B cell (primary cell): ENCODE measurements around the gene FBH1. TPM values are rescaled to one million over a fixed set of nuclear protein-coding genes. Genes with fewer than 3 reads are reported as not detected.

Experiments used
- ATAC-seq: fragments of 200-7000 bp; cut with Tn5 transposase; one replicate; pipeline ENCODE4 v1.10.0; 2021; ENCODE audit warnings: low read depth, mild to moderate bottlenecking, moderate number of reproducible peaks, moderate library complexity
- CTCF ChIA-PET: fragments of 350-600 bp; sonication (Branson Sonifier 250); formaldehyde crosslinking; loops from one replicate; lab custom pipeline; 2021; ENCODE audit warnings: antibody characterized with exemption, inconsistent platforms; lab: Charles Lee
- POLR2A ChIA-PET: fragments of 350-600 bp; sonication (Branson Sonifier 250); formaldehyde crosslinking; loops from one replicate; lab custom pipeline; 2021; ENCODE audit warnings: antibody characterized with exemption; lab: Charles Lee
- DNase-seq: peaks from one replicate; pipeline ENCODE4 v3.0.0; 2013
- H2AFZ ChIP-seq: 2 replicates; pipeline ENCODE4 v1.6.1; 2012; ENCODE audit warnings: mild to moderate bottlenecking, low read depth, low read length; ENCODE audit not compliant: insufficient read depth, poor library complexity, severe bottlenecking
- H3K27ac ChIP-seq, 2 donors: 1 replicate in 1 of 2; 2 replicates in 1 of 2; pipeline ENCODE4 v1.5.1; 2012 to 2013; ENCODE audit warnings: low read length in 2 of 2, mild to moderate bottlenecking in 2 of 2, moderate library complexity in 1 of 2
- H3K27me3 ChIP-seq, 4 experiments: fragments of 200-600 bp in 1 of 4; sonication (generic) in 1 of 4; replicated peaks in 1 of 4; 1 replicate in 2 of 4; 2 replicates in 2 of 4; pipeline versions ENCODE4 v1.6.1 to v1.7.0; 2013 to 2016; ENCODE audit warnings: low read length in 3 of 4, mild to moderate bottlenecking in 2 of 4, mixed read lengths in 1 of 4, moderate library complexity in 1 of 4; ENCODE audit not compliant: insufficient read depth in 4 of 4, control insufficient read depth in 3 of 4; ENCODE audit errors: control extremely low read depth in 1 of 4
- H3K36me3 ChIP-seq, 2 experiments: replicated peaks in 1 of 2; 1 replicate in 1 of 2; 2 replicates in 1 of 2; pipeline versions ENCODE4 v1.6.1 to v1.7.1; 2013; ENCODE audit warnings: low read length in 1 of 2; ENCODE audit not compliant: insufficient read depth in 2 of 2, control insufficient read depth in 1 of 2; ENCODE audit errors: control extremely low read depth in 1 of 2, extremely low read depth in 1 of 2
- H3K4me1 ChIP-seq, 2 donors: fragments of 200-600 bp in 1 of 2; sonication (generic) in 1 of 2; 1 replicate in 1 of 2; 2 replicates in 1 of 2; pipeline versions ENCODE4 v1.5.1 to v1.6.1; 2013 to 2017; ENCODE audit warnings: low read length in 2 of 2; ENCODE audit not compliant: control insufficient read depth in 2 of 2, insufficient read depth in 2 of 2
- H3K4me2 ChIP-seq: replicated peaks from 2 replicates; pipeline ENCODE3; 2012; ENCODE audit warnings: mild to moderate bottlenecking, low read depth, low read length; ENCODE audit not compliant: poor library complexity, severe bottlenecking
- H3K4me3 ChIP-seq, 5 experiments: fragments of 200-600 bp in 1 of 5; sonication (generic) in 1 of 5; 1 replicate in 3 of 5; 2 replicates in 2 of 5; pipeline versions ENCODE4 v1.5.1 to v1.7.0; 2011 to 2016; ENCODE audit warnings: low read length in 4 of 5, mild to moderate bottlenecking in 4 of 5, low read depth in 2 of 5, control low read depth in 1 of 5, moderate library complexity in 1 of 5; ENCODE audit not compliant: insufficient read depth in 1 of 5; ENCODE audit errors: control extremely low read depth in 1 of 5, extremely low read depth in 1 of 5
- H3K79me2 ChIP-seq: fragments of 200-600 bp; sonication (generic); one replicate; pipeline ENCODE4 v1.6.0; 2016; ENCODE audit warnings: low read length; ENCODE audit not compliant: control insufficient read depth, insufficient read depth
- H3K9ac ChIP-seq: fragments of 200-600 bp; sonication (generic); 2 replicates; pipeline ENCODE4 v1.6.1; 2017; ENCODE audit warnings: mild to moderate bottlenecking, low read length, moderate library complexity
- H3K9me3 ChIP-seq, 3 donors: one replicate each; pipeline versions ENCODE4 v1.6.1 to v1.7.1; 2013; ENCODE audit warnings: low read length in 2 of 3; ENCODE audit not compliant: control insufficient read depth in 2 of 3, insufficient read depth in 1 of 3; ENCODE audit errors: control extremely low read depth in 1 of 3
- H4K20me1 ChIP-seq: 2 replicates; pipeline ENCODE4 v1.6.0; 2012; ENCODE audit warnings: mild to moderate bottlenecking, low read length; ENCODE audit not compliant: insufficient read depth, control insufficient read depth, poor library complexity, severe bottlenecking
- H3K27ac Mint-ChIP-seq: one replicate; pipeline ENCODE4 v1.8.0; 2021; ENCODE audit warnings: mixed read lengths
- H3K27me3 Mint-ChIP-seq: one replicate; pipeline ENCODE4 v1.8.0; 2021; ENCODE audit warnings: mixed read lengths
- H3K4me1 Mint-ChIP-seq: one replicate; pipeline ENCODE4 v1.8.0; 2021; ENCODE audit warnings: mixed read lengths
- H3K4me3 Mint-ChIP-seq: one replicate; pipeline ENCODE4 v1.8.0; 2021; ENCODE audit warnings: mixed read lengths
- H3K9me3 Mint-ChIP-seq: one replicate; pipeline ENCODE4 v1.8.0; 2022; ENCODE audit warnings: mixed read lengths; ENCODE audit not compliant: insufficient read depth
- CTCF ChIP-seq: fragments of 200-600 bp; IDR thresholded peaks from one replicate; pipeline ENCODE4 v1.8.0; 2022; ENCODE audit warnings: antibody characterized with exemption, mild to moderate bottlenecking
- EZH2 ChIP-seq: IDR thresholded peaks from 2 replicates; pipeline ENCODE4 v1.6.1; 2012; ENCODE audit warnings: borderline replicate concordance, low read depth, mild to moderate bottlenecking, moderate library complexity, low read length; ENCODE audit not compliant: insufficient read depth, poor library complexity, severe bottlenecking
- WGBS: methylation state at CpG from one replicate; pipeline ENCODE4 v1.1.5; 2013; ENCODE audit warnings: missing lambda C conversion rate; ENCODE audit not compliant: insufficient coverage; 5-methylcytosine and 5-hydroxymethylcytosine counted together
- intact Hi-C: fragments of 100-400 bp; cut with micrococcal nuclease; formaldehyde crosslinking; loops from one replicate; pipeline ENCODE4 v1.10.0; 2022
- polyA plus RNA-seq: library from polyadenylated mRNA; depleted of rRNA; stranded (reverse); fragments of >200 nt; gene quantifications from 2 replicates; pipeline ENCODE4 v1.2.3, GENCODE V29; 2012
- total RNA-seq, 2 donors: library from RNA; stranded (reverse); fragments of 120-200 nt in 1 of 2; gene quantifications; 1 replicate in 1 of 2; 2 replicates in 1 of 2; pipeline versions ENCODE4 v1.2.3 to v1.2.4, GENCODE V29; 2013 to 2022

FBH1 gene
- total and polyA plus RNA-seq, 2 donors (not counting 1 experiment from before 2014, with no cell fraction given): 86.4 to 129 TPM

GRCh38 chr10:5917305-5917704, 27.3 kb downstream of the FBH1 start:
- Histone ChIP-seq H3K27ac (no peak overlapping the region), H2AFZ (no peak overlapping the region), H3K9ac (no peak overlapping the region), H3K36me3 (peaks cover 19 to 92% of the 10 kb centered on the region in 2 experiments), H3K9me3 (no peaks in the 10 kb centered on the region), H3K27me3 (no peaks in the 10 kb centered on the region), H3K4me3 (no peak overlapping the region), H4K20me1 (peaks cover 4% of the 10 kb centered on the region), H3K79me2 (no peaks in the 10 kb centered on the region), H3K4me2 (no peak overlapping the region), H3K4me1 (no peaks in the 10 kb centered on the region)
- DNase-seq: no peak
- Mint-ChIP-seq H3K4me3 (no peak overlapping the region), H3K27me3 (no peaks in the 10 kb centered on the region), H3K27ac (no peak overlapping the region), H3K4me1 (no peaks in the 10 kb centered on the region), H3K9me3 (no peaks in the 10 kb centered on the region)
- ATAC-seq: no peak
- TF ChIP-seq EZH2 (no peak), CTCF (no peak)
- ChIA-PET CTCF (no interaction called here), POLR2A (no interaction called here)
- 98% methylated on average over 13 of the region's 13 CpGs for WGBS
- intact Hi-C loops: no loop called here

DNA sequence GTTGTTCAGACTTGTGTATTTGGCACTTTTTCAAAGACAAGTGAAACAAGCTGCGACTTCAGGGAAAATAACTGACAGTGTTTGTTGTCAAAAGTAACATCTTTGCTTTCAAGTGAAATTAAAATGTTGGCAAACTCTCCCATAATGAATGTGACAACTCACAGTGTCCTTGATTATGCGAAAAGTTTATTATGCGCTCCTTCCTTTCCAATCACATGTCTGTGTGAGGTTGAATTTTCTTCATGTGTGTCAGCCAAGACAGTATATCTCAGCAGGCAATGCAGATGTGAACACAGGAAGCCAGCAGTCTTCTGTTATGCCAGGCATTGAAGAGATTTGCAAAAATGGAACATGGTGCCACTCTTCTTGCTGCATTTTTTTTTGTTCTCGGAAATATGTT, 28.7 kb downstream of the FBH1 start:
- Mint-ChIP-seq H3K4me3 (no peak overlapping the region), H3K9me3 (no peaks in the 10 kb centered on the region), H3K27me3 (no peaks in the 10 kb centered on the region), H3K27ac (no peak overlapping the region), H3K4me1 (no peaks in the 10 kb centered on the region)
- no peak overlapping the region for H3K4me3 ChIP-seq
- no peaks in the 10 kb centered on the region for H3K4me1 ChIP-seq
- no peaks in the 10 kb centered on the region for H3K9me3 ChIP-seq
- no peak overlapping the region for H2AFZ ChIP-seq
- CTCF ChIA-PET: no interaction called here
- H3K36me3 ChIP-seq: peaks cover 16 to 93% of the 10 kb centered on the region in 2 experiments
- POLR2A ChIA-PET: no interaction called here
- intact Hi-C loops: no loop called here
- H3K9ac ChIP-seq: no peak overlapping the region
- TF ChIP-seq CTCF: no peak
- TF ChIP-seq EZH2: no peak
- ATAC-seq (no peak), DNase-seq (no peak)
- no peaks in the 10 kb centered on the region for H3K79me2 ChIP-seq
- H3K27me3 ChIP-seq: no peaks in the 10 kb centered on the region
- WGBS: 100% methylated on average over 1 of the region's 4 CpGs
- H4K20me1 ChIP-seq: peaks cover 4% of the 10 kb centered on the region
- H3K27ac ChIP-seq: no peak overlapping the region
- H3K4me2 ChIP-seq: no peak overlapping the region
